Measurements from ENCODE around the gene MECP2.

DNA sequence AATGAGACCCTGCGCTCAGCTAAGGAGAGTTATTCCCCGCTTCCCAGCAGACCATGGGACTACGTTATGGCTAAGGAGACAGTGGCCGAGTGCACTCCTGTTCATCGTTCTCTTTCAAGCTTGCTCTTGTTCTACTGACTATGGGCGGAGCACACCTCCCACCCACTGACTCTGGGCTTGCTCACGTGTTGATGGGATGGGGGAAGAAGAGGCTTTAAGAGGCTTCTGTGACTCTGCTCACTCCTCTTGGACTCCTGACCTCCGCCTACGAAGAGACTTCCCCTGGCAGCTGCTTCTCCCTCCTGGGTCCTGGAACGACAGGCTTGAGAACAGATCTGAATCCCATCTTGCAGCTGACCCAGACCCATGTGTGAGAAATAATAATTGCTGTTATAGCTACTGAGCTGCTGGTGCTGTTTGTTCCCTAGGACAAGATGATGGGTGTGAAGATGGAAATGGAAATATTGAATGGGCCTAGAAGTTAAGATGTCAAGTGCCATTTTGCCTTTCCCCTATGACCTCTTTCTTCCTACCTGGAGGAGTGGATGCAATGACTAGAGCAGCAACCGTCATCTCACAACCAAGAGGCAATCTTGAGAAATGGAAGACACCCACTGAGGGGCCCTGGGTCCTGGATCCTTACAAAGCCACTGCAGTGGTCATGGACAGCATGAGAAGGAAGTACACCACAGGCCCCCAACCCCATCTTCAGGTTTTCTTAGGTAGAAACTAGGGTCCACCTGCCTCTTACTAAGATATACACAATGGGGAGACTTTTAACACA is 39.1 kb downstream of the MECP2 start:
- TF ChIP-seq, protein P1, sequence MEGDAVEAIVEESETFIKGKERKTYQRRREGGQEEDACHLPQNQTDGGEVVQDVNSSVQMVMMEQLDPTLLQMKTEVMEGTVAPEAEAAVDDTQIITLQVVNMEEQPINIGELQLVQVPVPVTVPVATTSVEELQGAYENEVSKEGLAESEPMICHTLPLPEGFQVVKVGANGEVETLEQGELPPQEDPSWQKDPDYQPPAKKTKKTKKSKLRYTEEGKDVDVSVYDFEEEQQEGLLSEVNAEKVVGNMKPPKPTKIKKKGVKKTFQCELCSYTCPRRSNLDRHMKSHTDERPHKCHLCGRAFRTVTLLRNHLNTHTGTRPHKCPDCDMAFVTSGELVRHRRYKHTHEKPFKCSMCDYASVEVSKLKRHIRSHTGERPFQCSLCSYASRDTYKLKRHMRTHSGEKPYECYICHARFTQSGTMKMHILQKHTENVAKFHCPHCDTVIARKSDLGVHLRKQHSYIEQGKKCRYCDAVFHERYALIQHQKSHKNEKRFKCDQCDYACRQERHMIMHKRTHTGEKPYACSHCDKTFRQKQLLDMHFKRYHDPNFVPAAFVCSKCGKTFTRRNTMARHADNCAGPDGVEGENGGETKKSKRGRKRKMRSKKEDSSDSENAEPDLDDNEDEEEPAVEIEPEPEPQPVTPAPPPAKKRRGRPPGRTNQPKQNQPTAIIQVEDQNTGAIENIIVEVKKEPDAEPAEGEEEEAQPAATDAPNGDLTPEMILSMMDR (IDR thresholded peaks at IDR 0.05), result no peak
- TF ChIP-seq POLR2A (IDR thresholded peaks at IDR 0.05), result no peak

All from right lobe of liver (tissue), 4 donors.